DND-41 (cell line): Measurements from ENCODE around the gene PDE1C.

Experiments used
- ATAC-seq: fragments of 200-7000 bp; cut with Tn5 transposase; 3 replicates; pipeline ENCODE4 v1.9.1; 2021; ENCODE audit warnings: low read depth; ENCODE audit not compliant: insufficient read depth
- DNase-seq: peaks from one replicate; pipeline ENCODE4 v3.0.0-alpha.2; 2020
- H2AFZ ChIP-seq: 2 replicates; pipeline ENCODE4 v1.6.0; 2012; ENCODE audit warnings: low read depth, low read length
- H3K27ac ChIP-seq: 2 replicates; pipeline ENCODE4 v1.5.1; 2012; ENCODE audit warnings: low read length, inconsistent platforms
- H3K27me3 ChIP-seq: fragments of 200-600 bp; sonication (generic); 2 replicates; pipeline ENCODE4 v1.6.0; 2012; ENCODE audit warnings: low read length, mild to moderate bottlenecking, inconsistent platforms; ENCODE audit not compliant: insufficient read depth, poor library complexity
- H3K36me3 ChIP-seq: 2 replicates; pipeline ENCODE4 v1.5.1; 2012; ENCODE audit warnings: low read length, inconsistent platforms; ENCODE audit not compliant: insufficient read depth
- H3K4me1 ChIP-seq: 2 replicates; pipeline ENCODE4 v1.5.1; 2012; ENCODE audit warnings: mild to moderate bottlenecking, low read length; ENCODE audit not compliant: insufficient read depth
- H3K4me2 ChIP-seq: 2 replicates; pipeline ENCODE4 v1.6.0; 2012; ENCODE audit warnings: mild to moderate bottlenecking, moderate library complexity, low read length, inconsistent platforms; ENCODE audit not compliant: insufficient read depth
- H3K4me3 ChIP-seq, 2 experiments: fragments of 200-600 bp in 1 of 2; shearing (Covaris generic) in 1 of 2; 2 replicates each; pipeline ENCODE4 v1.5.1; 2012 to 2016; ENCODE audit warnings: inconsistent platforms in 2 of 2, low read length in 2 of 2, mild to moderate bottlenecking in 2 of 2, low read depth in 1 of 2, moderate library complexity in 1 of 2
- H3K79me2 ChIP-seq: 2 replicates; pipeline ENCODE4 v1.6.0; 2012; ENCODE audit warnings: low read length, inconsistent platforms; ENCODE audit not compliant: insufficient read depth
- H3K9ac ChIP-seq: 2 replicates; pipeline ENCODE4 v1.6.0; 2012; ENCODE audit warnings: low read depth, mild to moderate bottlenecking, inconsistent platforms, low read length, moderate library complexity
- H3K9me3 ChIP-seq: 2 replicates; pipeline ENCODE4 v1.5.1; 2012; ENCODE audit warnings: low read length, moderate library complexity, mild to moderate bottlenecking, inconsistent platforms; ENCODE audit not compliant: insufficient read depth, severe bottlenecking
- H4K20me1 ChIP-seq: 2 replicates; pipeline ENCODE4 v1.6.0; 2012; ENCODE audit warnings: low read length; ENCODE audit not compliant: insufficient read depth
- EZH2 ChIP-seq: IDR thresholded peaks from 3 replicates; pipeline ENCODE4 v1.6.1; 2012; ENCODE audit warnings: borderline replicate concordance, low read depth, mild to moderate bottlenecking, moderate library complexity, low read length, inconsistent platforms; ENCODE audit not compliant: severe bottlenecking
- TF ChIP-seq, protein P1 (sequence below): IDR thresholded peaks from 2 replicates; pipeline ENCODE4 v1.5.1; 2012; ENCODE audit warnings: borderline replicate concordance, low read length, moderate library complexity, mild to moderate bottlenecking; ENCODE audit not compliant: poor library complexity, severe bottlenecking; ENCODE audit errors: extremely low read depth

PDE1C gene

DNA sequence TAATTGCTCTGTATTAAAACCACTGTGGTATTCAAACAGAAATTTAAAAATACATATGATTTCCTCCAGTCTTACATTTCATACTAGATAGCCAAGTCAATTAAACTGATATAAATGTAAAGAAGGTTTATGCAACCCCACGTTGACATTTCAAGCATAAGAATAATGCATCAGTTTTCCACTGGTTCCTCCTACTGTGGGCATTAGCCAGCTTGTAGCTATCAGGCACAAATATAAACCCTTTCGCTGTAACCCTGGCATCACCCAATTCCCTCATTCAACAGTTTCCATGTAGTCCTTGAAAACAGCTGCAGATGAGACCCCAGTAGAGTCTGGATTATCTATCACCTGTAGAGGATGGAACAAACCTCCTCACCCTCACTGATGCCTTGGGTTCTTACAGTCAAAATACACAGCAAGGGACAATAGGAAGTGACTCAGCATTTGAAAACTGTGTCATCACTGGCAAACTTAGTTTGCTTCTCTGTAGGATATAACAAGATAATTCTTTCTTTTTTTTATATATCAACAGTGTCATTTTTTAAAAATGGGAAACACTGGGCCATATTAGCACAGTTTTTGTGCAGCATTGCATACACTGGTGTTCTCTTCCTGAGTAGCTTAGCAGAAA lies 113.0 kb downstream of the PDE1C start:
- no peak for TF ChIP-seq EZH2
- TF ChIP-seq, protein P1, sequence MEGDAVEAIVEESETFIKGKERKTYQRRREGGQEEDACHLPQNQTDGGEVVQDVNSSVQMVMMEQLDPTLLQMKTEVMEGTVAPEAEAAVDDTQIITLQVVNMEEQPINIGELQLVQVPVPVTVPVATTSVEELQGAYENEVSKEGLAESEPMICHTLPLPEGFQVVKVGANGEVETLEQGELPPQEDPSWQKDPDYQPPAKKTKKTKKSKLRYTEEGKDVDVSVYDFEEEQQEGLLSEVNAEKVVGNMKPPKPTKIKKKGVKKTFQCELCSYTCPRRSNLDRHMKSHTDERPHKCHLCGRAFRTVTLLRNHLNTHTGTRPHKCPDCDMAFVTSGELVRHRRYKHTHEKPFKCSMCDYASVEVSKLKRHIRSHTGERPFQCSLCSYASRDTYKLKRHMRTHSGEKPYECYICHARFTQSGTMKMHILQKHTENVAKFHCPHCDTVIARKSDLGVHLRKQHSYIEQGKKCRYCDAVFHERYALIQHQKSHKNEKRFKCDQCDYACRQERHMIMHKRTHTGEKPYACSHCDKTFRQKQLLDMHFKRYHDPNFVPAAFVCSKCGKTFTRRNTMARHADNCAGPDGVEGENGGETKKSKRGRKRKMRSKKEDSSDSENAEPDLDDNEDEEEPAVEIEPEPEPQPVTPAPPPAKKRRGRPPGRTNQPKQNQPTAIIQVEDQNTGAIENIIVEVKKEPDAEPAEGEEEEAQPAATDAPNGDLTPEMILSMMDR = no peak
- Histone ChIP-seq H3K36me3 (no peaks in the 10 kb centered on the region), H3K4me2 (no peak overlapping the region)

DNA sequence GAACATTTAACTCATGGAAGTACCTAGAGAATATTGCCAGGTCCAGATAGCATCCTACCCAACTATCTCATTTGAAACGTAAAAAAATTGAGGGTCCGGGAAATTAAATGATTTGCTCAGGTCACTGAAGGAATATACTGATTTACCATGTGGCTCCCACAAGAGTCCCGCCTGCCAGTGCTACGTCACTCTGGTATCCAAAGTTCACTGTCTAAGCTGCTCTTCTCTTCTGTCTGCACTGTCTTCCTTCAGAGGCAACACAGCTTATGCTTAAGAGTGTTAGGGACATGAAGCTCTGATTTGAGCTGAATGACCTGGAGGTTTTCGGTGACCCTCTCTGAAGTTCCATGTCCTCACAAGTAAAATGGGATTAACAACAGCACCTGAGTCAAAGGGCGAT lies 114.6 kb downstream of the PDE1C start:
- no peak for DNase-seq
- H2AFZ ChIP-seq = no peak overlapping the region
- no peak for ATAC-seq
- no peaks in the 10 kb centered on the region for H3K9me3 ChIP-seq
- H4K20me1 ChIP-seq = no peaks in the 10 kb centered on the region
- H3K4me1 ChIP-seq = no peaks in the 10 kb centered on the region
- no peak overlapping the region for H3K4me3 ChIP-seq
- no peak overlapping the region for H3K27ac ChIP-seq
- no peaks in the 10 kb centered on the region for H3K27me3 ChIP-seq
- H3K9ac ChIP-seq = no peak overlapping the region
- H3K4me2 ChIP-seq = no peak overlapping the region
- H3K79me2 ChIP-seq = no peaks in the 10 kb centered on the region
- H3K36me3 ChIP-seq = no peaks in the 10 kb centered on the region
- no peak for TF ChIP-seq EZH2
- TF ChIP-seq, protein P1 = no peak

More for the DNA sequence above, 113.0 kb downstream of the PDE1C start:
- H2AFZ ChIP-seq = no peak overlapping the region
- H3K4me1 ChIP-seq = no peaks in the 10 kb centered on the region
- no peak for ATAC-seq
- no peak overlapping the region for H3K9ac ChIP-seq
- H3K79me2 ChIP-seq = no peaks in the 10 kb centered on the region
- H3K27ac ChIP-seq = no peak overlapping the region
- DNase-seq = no peak
- no peaks in the 10 kb centered on the region for H4K20me1 ChIP-seq
- no peaks in the 10 kb centered on the region for H3K27me3 ChIP-seq
- no peaks in the 10 kb centered on the region for H3K9me3 ChIP-seq
- no peak overlapping the region for H3K4me3 ChIP-seq

DNA sequence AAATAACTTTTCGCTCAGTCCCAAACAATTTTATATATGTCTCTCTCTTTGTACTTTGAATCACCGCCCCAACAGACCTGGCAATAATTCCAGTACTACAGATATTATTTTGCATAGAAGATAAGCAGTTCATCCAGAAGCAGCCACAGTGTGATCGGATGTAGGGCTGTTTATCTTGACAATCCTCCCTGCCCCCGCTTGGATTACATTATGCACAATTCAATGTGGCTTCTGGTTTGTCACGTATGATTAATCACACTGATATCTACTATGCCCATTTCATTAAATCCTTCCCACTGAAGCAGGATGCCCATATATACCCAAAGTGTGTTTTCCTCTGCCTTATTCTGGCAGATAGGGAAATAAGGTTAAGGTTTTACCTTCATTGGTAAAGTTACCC lies 115.2 kb downstream of the PDE1C start:
- DNase-seq = no peak

More for the DNA sequence above, 115.2 kb downstream of the PDE1C start:
- Histone ChIP-seq H3K4me2 (no peak overlapping the region), H2AFZ (no peak overlapping the region), H3K4me3 (no peak overlapping the region), H3K27ac (no peak overlapping the region), H4K20me1 (no peaks in the 10 kb centered on the region), H3K9ac (no peak overlapping the region), H3K4me1 (no peaks in the 10 kb centered on the region), H3K27me3 (no peaks in the 10 kb centered on the region), H3K9me3 (no peaks in the 10 kb centered on the region), H3K36me3 (no peaks in the 10 kb centered on the region), H3K79me2 (no peaks in the 10 kb centered on the region)
- no peak for ATAC-seq
- TF ChIP-seq, protein P1 = no peak
- no peak for TF ChIP-seq EZH2
